ENCODE results near the gene CILP2. TPM values are rescaled to one million over a fixed set of nuclear protein-coding genes. Genes with fewer than 3 reads are reported as not detected.

Gene CILP2
- total and polyA plus RNA-seq, 2 experiments from 2014 or later, result 4.0 to 21.6 TPM

DNA sequence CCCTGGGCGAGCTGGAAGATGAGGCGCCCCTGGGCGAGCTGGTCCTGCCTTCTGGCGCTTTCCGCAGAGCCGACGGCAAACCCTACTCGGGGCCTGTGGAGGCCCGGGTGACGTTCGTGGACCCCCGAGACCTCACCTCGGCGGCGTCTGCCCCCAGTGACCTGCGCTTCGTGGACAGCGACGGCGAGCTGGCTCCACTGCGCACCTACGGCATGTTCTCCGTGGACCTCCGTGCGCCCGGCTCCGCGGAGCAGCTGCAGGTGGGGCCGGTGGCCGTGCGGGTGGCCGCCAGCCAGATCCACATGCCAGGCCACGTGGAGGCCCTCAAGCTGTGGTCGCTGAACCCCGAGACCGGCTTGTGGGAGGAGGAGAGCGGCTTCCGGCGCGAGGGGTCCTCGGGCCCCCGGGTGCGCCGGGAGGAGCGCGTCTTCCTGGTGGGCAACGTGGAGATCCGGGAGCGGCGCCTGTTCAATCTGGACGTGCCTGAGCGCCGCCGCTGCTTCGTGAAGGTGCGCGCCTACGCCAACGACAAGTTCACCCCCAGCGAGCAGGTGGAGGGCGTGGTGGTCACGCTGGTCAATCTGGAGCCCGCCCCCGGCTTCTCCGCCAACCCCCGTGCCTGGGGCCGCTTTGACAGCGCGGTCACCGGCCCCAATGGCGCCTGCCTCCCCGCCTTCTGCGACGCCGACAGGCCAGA, 6.3 kb downstream of the CILP2 start:
- TF ChIP-seq, protein P1, sequence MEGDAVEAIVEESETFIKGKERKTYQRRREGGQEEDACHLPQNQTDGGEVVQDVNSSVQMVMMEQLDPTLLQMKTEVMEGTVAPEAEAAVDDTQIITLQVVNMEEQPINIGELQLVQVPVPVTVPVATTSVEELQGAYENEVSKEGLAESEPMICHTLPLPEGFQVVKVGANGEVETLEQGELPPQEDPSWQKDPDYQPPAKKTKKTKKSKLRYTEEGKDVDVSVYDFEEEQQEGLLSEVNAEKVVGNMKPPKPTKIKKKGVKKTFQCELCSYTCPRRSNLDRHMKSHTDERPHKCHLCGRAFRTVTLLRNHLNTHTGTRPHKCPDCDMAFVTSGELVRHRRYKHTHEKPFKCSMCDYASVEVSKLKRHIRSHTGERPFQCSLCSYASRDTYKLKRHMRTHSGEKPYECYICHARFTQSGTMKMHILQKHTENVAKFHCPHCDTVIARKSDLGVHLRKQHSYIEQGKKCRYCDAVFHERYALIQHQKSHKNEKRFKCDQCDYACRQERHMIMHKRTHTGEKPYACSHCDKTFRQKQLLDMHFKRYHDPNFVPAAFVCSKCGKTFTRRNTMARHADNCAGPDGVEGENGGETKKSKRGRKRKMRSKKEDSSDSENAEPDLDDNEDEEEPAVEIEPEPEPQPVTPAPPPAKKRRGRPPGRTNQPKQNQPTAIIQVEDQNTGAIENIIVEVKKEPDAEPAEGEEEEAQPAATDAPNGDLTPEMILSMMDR (conservative IDR thresholded peaks at IDR 0.05; ENCODE audit: low read depth in 2 of 2), result no peak
- TF ChIP-seq STAT1 (IDR thresholded peaks at IDR 0.05; ENCODE audit: unreplicated experiment) (no peak), ZNF331 (CRISPR knock-in tag; IDR thresholded peaks at IDR 0.05; ENCODE audit: low read depth) (no peak), CREB1 (CRISPR knock-in tag; IDR thresholded peaks at IDR 0.05; ENCODE audit: low read depth) (no peak), ZNF114 (CRISPR knock-in tag; IDR thresholded peaks at IDR 0.05) (no peak), EZH2phosphoT487 (IDR thresholded peaks at IDR 0.05; ENCODE audit: unreplicated experiment) (no peak), NANOG (IDR thresholded peaks at IDR 0.05; ENCODE audit: borderline replicate concordance) (no peak), JUNB (IDR thresholded peaks at IDR 0.05; ENCODE audit: unreplicated experiment) (no peak), POLR2AphosphoS5 (IDR thresholded peaks at IDR 0.05; ENCODE audit: low read depth) (no peak), EZH2 (IDR thresholded peaks at IDR 0.05; ENCODE audit: low read depth, unreplicated experiment) (no peak)
- TF ChIP-seq, protein P2, sequence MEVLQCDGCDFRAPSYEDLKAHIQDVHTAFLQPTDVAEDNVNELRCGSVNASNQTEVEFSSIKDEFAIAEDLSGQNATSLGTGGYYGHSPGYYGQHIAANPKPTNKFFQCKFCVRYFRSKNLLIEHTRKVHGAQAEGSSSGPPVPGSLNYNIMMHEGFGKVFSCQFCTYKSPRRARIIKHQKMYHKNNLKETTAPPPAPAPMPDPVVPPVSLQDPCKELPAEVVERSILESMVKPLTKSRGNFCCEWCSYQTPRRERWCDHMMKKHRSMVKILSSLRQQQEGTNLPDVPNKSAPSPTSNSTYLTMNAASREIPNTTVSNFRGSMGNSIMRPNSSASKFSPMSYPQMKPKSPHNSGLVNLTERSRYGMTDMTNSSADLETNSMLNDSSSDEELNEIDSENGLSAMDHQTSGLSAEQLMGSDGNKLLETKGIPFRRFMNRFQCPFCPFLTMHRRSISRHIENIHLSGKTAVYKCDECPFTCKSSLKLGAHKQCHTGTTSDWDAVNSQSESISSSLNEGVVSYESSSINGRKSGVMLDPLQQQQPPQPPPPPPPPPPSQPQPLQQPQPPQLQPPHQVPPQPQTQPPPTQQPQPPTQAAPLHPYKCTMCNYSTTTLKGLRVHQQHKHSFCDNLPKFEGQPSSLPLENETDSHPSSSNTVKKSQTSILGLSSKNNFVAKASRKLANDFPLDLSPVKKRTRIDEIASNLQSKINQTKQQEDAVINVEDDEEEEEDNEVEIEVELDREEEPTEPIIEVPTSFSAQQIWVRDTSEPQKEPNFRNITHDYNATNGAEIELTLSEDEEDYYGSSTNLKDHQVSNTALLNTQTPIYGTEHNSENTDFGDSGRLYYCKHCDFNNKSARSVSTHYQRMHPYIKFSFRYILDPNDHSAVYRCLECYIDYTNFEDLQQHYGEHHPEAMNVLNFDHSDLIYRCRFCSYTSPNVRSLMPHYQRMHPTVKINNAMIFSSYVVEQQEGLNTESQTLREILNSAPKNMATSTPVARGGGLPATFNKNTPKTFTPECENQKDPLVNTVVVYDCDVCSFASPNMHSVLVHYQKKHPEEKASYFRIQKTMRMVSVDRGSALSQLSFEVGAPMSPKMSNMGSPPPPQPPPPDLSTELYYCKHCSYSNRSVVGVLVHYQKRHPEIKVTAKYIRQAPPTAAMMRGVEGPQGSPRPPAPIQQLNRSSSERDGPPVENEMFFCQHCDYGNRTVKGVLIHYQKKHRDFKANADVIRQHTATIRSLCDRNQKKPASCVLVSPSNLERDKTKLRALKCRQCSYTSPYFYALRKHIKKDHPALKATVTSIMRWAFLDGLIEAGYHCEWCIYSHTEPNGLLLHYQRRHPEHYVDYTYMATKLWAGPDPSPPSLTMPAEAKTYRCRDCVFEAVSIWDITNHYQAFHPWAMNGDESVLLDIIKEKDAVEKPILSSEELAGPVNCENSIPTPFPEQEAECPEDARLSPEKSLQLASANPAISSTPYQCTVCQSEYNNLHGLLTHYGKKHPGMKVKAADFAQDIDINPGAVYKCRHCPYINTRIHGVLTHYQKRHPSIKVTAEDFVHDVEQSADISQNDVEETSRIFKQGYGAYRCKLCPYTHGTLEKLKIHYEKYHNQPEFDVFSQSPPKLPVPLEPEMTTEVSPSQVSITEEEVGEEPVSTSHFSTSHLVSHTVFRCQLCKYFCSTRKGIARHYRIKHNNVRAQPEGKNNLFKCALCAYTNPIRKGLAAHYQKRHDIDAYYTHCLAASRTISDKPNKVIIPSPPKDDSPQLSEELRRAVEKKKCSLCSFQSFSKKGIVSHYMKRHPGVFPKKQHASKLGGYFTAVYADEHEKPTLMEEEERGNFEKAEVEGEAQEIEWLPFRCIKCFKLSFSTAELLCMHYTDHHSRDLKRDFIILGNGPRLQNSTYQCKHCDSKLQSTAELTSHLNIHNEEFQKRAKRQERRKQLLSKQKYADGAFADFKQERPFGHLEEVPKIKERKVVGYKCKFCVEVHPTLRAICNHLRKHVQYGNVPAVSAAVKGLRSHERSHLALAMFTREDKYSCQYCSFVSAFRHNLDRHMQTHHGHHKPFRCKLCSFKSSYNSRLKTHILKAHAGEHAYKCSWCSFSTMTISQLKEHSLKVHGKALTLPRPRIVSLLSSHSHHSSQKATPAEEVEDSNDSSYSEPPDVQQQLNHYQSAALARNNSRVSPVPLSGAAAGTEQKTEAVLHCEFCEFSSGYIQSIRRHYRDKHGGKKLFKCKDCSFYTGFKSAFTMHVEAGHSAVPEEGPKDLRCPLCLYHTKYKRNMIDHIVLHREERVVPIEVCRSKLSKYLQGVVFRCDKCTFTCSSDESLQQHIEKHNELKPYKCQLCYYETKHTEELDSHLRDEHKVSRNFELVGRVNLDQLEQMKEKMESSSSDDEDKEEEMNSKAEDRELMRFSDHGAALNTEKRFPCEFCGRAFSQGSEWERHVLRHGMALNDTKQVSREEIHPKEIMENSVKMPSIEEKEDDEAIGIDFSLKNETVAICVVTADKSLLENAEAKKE (CRISPR knock-in tag; IDR thresholded peaks at IDR 0.05), result no peak
- TF ChIP-seq, protein P3, sequence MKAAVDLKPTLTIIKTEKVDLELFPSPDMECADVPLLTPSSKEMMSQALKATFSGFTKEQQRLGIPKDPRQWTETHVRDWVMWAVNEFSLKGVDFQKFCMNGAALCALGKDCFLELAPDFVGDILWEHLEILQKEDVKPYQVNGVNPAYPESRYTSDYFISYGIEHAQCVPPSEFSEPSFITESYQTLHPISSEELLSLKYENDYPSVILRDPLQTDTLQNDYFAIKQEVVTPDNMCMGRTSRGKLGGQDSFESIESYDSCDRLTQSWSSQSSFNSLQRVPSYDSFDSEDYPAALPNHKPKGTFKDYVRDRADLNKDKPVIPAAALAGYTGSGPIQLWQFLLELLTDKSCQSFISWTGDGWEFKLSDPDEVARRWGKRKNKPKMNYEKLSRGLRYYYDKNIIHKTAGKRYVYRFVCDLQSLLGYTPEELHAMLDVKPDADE (IDR thresholded peaks at IDR 0.05), result no peak
- TF ChIP-seq, protein P4, sequence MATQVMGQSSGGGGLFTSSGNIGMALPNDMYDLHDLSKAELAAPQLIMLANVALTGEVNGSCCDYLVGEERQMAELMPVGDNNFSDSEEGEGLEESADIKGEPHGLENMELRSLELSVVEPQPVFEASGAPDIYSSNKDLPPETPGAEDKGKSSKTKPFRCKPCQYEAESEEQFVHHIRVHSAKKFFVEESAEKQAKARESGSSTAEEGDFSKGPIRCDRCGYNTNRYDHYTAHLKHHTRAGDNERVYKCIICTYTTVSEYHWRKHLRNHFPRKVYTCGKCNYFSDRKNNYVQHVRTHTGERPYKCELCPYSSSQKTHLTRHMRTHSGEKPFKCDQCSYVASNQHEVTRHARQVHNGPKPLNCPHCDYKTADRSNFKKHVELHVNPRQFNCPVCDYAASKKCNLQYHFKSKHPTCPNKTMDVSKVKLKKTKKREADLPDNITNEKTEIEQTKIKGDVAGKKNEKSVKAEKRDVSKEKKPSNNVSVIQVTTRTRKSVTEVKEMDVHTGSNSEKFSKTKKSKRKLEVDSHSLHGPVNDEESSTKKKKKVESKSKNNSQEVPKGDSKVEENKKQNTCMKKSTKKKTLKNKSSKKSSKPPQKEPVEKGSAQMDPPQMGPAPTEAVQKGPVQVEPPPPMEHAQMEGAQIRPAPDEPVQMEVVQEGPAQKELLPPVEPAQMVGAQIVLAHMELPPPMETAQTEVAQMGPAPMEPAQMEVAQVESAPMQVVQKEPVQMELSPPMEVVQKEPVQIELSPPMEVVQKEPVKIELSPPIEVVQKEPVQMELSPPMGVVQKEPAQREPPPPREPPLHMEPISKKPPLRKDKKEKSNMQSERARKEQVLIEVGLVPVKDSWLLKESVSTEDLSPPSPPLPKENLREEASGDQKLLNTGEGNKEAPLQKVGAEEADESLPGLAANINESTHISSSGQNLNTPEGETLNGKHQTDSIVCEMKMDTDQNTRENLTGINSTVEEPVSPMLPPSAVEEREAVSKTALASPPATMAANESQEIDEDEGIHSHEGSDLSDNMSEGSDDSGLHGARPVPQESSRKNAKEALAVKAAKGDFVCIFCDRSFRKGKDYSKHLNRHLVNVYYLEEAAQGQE (IDR thresholded peaks at IDR 0.05; ENCODE audit: unreplicated experiment), result no peak
- H3K36me3 Mint-ChIP-seq (ENCODE audit: low read depth), result no peaks in the 10 kb centered on the region; the same call in 2 of the 3 replicates
- Histone ChIP-seq H3K27ac (ENCODE audit: low read depth) (no peak overlapping the region), H3K4me2 (no peak overlapping the region), H3K36me3 (ENCODE audit: insufficient read depth) (no peaks in the 10 kb centered on the region), H3F3A (replicated peaks; ENCODE audit: low read depth) (0 out of 2 replicates have a peak, but pooled peaks cover 3% of the 10 kb centered on the region), H3K9me2 (ENCODE audit: insufficient read depth) (no peaks in the 10 kb centered on the region), H3K4me3 (no peak overlapping the region), H3K27me3 (ENCODE audit: insufficient read depth) (peaks cover 12% of the 10 kb centered on the region), H4K20me1 (replicated peaks; ENCODE audit: insufficient read depth) (no peaks in the 10 kb centered on the region), H3K79me2 (replicated peaks; ENCODE audit: insufficient read depth) (no peaks in the 10 kb centered on the region), H2AFZ (no peak overlapping the region), H3K4me1 (ENCODE audit: insufficient read depth) (no peaks in the 10 kb centered on the region)
- no peaks in the 10 kb centered on the region; the same call in 2 of the 3 replicates for H3K9me3 Mint-ChIP-seq
- DNase-seq (ENCODE audit: low spot score) (no peak), ATAC-seq (no peak)
- H3K27me3 Mint-ChIP-seq (ENCODE audit: insufficient read depth, low read depth, poor library complexity), result peaks cover 11% of the 10 kb centered on the region
- no peak overlapping the region for H3K27ac Mint-ChIP-seq
- H3K4me1 Mint-ChIP-seq, result peaks cover 5% of the 10 kb centered on the region; the same call in 2 of the 3 replicates
- H3K4me3 Mint-ChIP-seq, result no peak overlapping the region

All from GM23338 (cell line).